GM12875 (cell line): ENCODE data around the gene SDF2L1.
"Not testable (repeated sequence)": the region's sequence is repeated elsewhere in the genome, so short reads cannot be mapped to it uniquely, and the experiment has no call there.

Source experiments
- H3K4me3 ChIP-seq: one replicate; pipeline ENCODE4 v1.5.1; 2011; ENCODE audit warnings: low read depth, low read length, control low read depth
- CTCF ChIP-seq: IDR thresholded peaks from 2 replicates; pipeline ENCODE4 v1.5.1; 2011; ENCODE audit warnings: low read depth, mild to moderate bottlenecking, control low read depth, inconsistent platforms, low read length, moderate library complexity, borderline replicate concordance; ENCODE audit not compliant: insufficient read depth

SDF2L1 gene

DNA sequence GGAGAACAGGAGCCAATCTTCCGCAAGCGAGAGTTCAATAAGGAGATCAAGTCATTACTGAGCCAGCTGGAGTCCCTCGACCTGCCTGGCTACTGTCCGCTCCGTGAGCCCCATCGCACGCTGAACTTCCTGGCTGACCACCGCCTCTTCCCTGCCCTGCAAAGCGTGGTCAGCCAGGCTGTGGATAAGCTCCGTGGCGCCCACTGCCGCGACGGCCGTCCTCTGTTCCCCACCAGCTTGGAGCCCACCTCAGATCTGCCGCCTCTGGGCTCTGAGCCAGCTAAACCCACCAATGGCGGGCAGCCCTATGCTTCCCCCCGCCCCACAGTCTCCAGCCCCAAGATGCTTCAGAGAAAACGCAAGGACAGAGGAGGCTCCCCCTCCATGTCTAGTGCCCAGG is 7.3 kb upstream of the SDF2L1 start:
- H3K4me3 ChIP-seq = no peak overlapping the region
- no peak for TF ChIP-seq CTCF

- no peak for TF ChIP-seq CTCF
These were observed 6.2 kb upstream of the SDF2L1 start for GRCh38 chr22:21635771-21636510.

GRCh38 chr22:21636629-21637218 is 5.4 kb upstream of the SDF2L1 start:
- no peak overlapping the region for H3K4me3 ChIP-seq
- TF ChIP-seq CTCF = no peak

More at GRCh38 chr22:21635771-21636510, 6.2 kb upstream of the SDF2L1 start:
- H3K4me3 ChIP-seq = no peak overlapping the region

DNA sequence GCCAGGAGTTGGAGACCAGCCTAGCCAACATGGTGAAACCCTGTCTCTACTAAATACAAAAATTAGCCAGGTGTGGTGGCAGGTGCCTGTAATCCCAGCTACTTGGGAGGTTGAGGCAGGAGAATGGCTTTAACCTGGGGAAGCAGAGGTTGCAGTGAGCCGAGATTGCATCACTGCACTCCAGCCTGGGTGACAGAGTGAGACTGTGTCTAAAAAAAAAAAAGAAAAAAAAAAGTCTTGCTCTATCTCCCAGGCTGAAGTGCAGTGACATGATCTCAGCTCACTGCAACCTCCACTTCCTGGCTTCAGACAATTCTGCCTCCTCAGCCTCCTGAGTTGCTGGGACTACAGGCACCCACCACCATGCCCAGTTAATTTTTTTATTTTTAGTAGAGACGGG is 4.7 kb upstream of the SDF2L1 start:
- not testable (repeated sequence) for H3K4me3 ChIP-seq

GRCh38 chr22:21639359-21639758 is 2.7 kb upstream of the SDF2L1 start:
- no peak overlapping the region for H3K4me3 ChIP-seq
- no peak for TF ChIP-seq CTCF

DNA sequence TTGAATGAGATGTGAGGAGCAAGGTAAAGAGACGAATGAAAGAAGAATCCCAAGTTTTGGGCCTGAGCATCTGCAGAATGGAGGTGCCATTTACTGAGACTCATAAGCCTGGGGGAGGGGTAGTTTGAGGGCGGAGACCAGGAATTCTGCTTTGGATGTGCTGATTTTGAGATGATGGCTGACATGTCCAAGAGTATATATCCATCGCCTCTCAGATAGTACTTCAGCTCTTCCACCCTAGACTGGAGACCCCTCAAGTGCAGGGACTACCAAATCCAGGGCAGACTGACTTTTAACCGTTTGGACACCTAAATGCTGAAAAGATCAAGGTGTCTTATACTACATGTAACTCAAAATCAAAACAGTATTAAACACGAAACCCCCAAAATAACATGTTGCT is 1.3 kb upstream of the SDF2L1 start:
- TF ChIP-seq CTCF = no peak
- H3K4me3 ChIP-seq = no peak overlapping the region

GRCh38 chr22:21641417-21641788 is 699 bp upstream of the SDF2L1 start:
- TF ChIP-seq CTCF = peak; percentile 13; the same call in 1 of the 2 replicates
- H3K4me3 ChIP-seq = peak overlapping the region; percentile 64
